Mucosa of descending colon (tissue), 3 donors: ENCODE results near the gene PDE1C. TPM values are rescaled to one million over a fixed set of nuclear protein-coding genes. Genes with fewer than 3 reads are reported as not detected.

Experiments used
- ATAC-seq: fragments of 200-7000 bp; cut with Tn5 transposase; one replicate; pipeline ENCODE4 v1.9.1; 2020; ENCODE audit warnings: mild to moderate bottlenecking, moderate library complexity
- DNase-seq, 3 donors: peaks; one replicate each; pipeline ENCODE4 v3.0.0-alpha.2; 2020
- H3K36me3 ChIP-seq: fragments of 200-600 bp; one replicate; pipeline ENCODE4 v1.8.0; 2021; ENCODE audit warnings: low read depth, mild to moderate bottlenecking
- H3K4me1 ChIP-seq: fragments of 200-600 bp; one replicate; pipeline ENCODE4 v1.8.0; 2021; ENCODE audit warnings: low read depth, mild to moderate bottlenecking
- H3K4me3 ChIP-seq: fragments of 200-600 bp; one replicate; pipeline ENCODE4 v1.8.0; 2021; ENCODE audit warnings: mild to moderate bottlenecking
- H3K9me3 ChIP-seq: fragments of 200-600 bp; one replicate; pipeline ENCODE4 v1.8.0; 2021; ENCODE audit warnings: mild to moderate bottlenecking
- CTCF ChIP-seq: fragments of 200-600 bp; IDR thresholded peaks from one replicate; pipeline ENCODE4 v1.8.0; 2022; ENCODE audit warnings: antibody characterized with exemption, mild to moderate bottlenecking
- intact Hi-C, 2 donors: fragments of 100-400 bp; cut with DNase I in 1 of 2; cut with micrococcal nuclease in 1 of 2; formaldehyde crosslinking; loops; one replicate each; pipeline versions ENCODE4 v1.11.0 to v1.11.1; 2022; cut with DNase I, micrococcal nuclease
- total RNA-seq, 3 donors: library from RNA; stranded (reverse); fragmentation: NEBNext Ultra II Directional in 2 of 3; extraction: Animal tissue kit (Norgen Biotek cat#: 25700) in 2 of 3; gene quantifications; one replicate each; pipeline versions ENCODE4 v1.2.1 to v1.2.4, GENCODE V29; 2021 to 2023
- donor health status: DM: no; HTN: no; CAD: no; lungs with moderate emphysema.
- donor health status: DM: no; HTN: no; CAD: no.
- donor health status: DM: no; HTN: yes; CAD: no.

PDE1C gene
- total RNA-seq, 3 donors from 2014 or later, result 2.5 to 4.8 (median 2.5) TPM

GRCh38 chr7:31707089-31707488 lies 363.1 kb downstream of the PDE1C start:
- H3K4me1 ChIP-seq, result no peaks in the 10 kb centered on the region
- no peak for DNase-seq
- H3K4me3 ChIP-seq, result no peak overlapping the region
- H3K36me3 ChIP-seq, result no peaks in the 10 kb centered on the region
- intact Hi-C loops, result no loop called here
- H3K9me3 ChIP-seq, result no peaks in the 10 kb centered on the region
- ATAC-seq, result no peak
- no peak for TF ChIP-seq CTCF

GRCh38 chr7:31705377-31705776 lies 364.8 kb downstream of the PDE1C start:
- H3K4me3 ChIP-seq, result no peak overlapping the region
- no peaks in the 10 kb centered on the region for H3K4me1 ChIP-seq
- no peaks in the 10 kb centered on the region for H3K9me3 ChIP-seq
- DNase-seq, result no peak
- ATAC-seq, result no peak
- H3K36me3 ChIP-seq, result no peaks in the 10 kb centered on the region
- intact Hi-C loops, result no loop called here
- no peak for TF ChIP-seq CTCF

GRCh38 chr7:31702354-31702753 lies 367.9 kb downstream of the PDE1C start:
- no peak for ATAC-seq
- Histone ChIP-seq H3K4me1 (no peaks in the 10 kb centered on the region), H3K9me3 (no peaks in the 10 kb centered on the region), H3K4me3 (no peak overlapping the region), H3K36me3 (no peaks in the 10 kb centered on the region)
- intact Hi-C loops, result no loop called here
- TF ChIP-seq CTCF, result no peak
- no peak for DNase-seq
